Posterior vena cava (tissue), 2 donors: ENCODE results near the gene ZNF688. TPM values are rescaled to one million over a fixed set of nuclear protein-coding genes. Genes with fewer than 3 reads are reported as not detected.
"Not testable (repeated sequence)": the region's sequence is repeated elsewhere in the genome, so short reads cannot be mapped to it uniquely, and the experiment has no call there.

Experiments used
- DNase-seq: peaks from one replicate; pipeline ENCODE4 v3.0.0-alpha.2; 2020; ENCODE audit warnings: low spot score
- intact Hi-C, 2 donors: fragments of 100-400 bp; cut with DNase I; formaldehyde crosslinking; loops; one replicate each; pipeline versions ENCODE4 v1.14.1 to v1.14.2; 2022 to 2023
- long read RNA-seq, 2 donors: library from polyadenylated mRNA; unstranded; transcript quantifications; one replicate each; pipeline ENCODE4 v2.0.0, GENCODE V29; 2020 to 2021
- total RNA-seq, 2 donors: library from RNA; stranded (reverse); fragmentation: NEBNext Ultra II Directional; extraction: Animal tissue kit (Norgen Biotek cat#: 25700); gene quantifications; one replicate each; pipeline ENCODE4 v1.2.1, GENCODE V29; 2021
- donor health status: DM: yes; HTN: yes; CAD: no.
- donor health status: DM: yes; HTN: yes; CAD: no.

Gene ZNF688
- 10 to 100 TPM in 1 of 2 donors, 1 to 10 TPM in 1; 8.8 to 10.8 TPM for total RNA-seq
- long read RNA-seq, donor 1, partial matches to known transcripts = 0 of 9 reads
- long read RNA-seq, donor 1, other reads (novel, unspliced or antisense) = 5 of 9 reads
- long read RNA-seq, donor 2, partial matches to known transcripts = 0 of 4 reads
- long read RNA-seq, donor 2, other reads (novel, unspliced or antisense) = 1 of 4 reads

GRCh38 chr16:30571445-30572322 is at the start of gene ZNF688:
Gene ZNF688, minus strand, starts transcription at chr16:30571714. Its CDS starts 85 bp downstream, at chr16:30571629.
- intact Hi-C loops = no loop called here
- DNase-seq = peak; percentile 99

DNA sequence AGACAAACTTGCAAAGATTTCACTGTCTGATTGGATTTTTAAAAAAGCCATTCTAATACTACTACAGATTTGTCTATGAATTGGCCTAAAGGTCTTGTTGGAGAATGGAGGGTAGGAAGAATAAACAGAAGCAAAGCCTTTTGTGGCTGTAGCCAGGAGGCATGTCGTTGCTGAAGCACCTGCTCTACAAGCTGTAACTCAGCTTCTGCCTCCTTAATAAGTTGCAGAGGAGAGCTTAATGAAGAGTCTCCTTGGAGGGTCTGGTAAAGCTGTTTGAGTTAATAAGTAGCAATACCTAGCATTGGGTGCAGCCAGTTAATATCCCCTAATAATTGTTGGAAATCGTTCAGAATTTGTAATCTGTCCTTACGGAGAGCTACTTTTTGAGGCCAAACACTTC is 48.7 kb upstream of the ZNF688 start:
- intact Hi-C loops = no loop called here
- no peak for DNase-seq

GRCh38 chr16:30619638-30620037 is 48.1 kb upstream of the ZNF688 start:
- DNase-seq = no peak
- intact Hi-C loops = no loop called here

DNA sequence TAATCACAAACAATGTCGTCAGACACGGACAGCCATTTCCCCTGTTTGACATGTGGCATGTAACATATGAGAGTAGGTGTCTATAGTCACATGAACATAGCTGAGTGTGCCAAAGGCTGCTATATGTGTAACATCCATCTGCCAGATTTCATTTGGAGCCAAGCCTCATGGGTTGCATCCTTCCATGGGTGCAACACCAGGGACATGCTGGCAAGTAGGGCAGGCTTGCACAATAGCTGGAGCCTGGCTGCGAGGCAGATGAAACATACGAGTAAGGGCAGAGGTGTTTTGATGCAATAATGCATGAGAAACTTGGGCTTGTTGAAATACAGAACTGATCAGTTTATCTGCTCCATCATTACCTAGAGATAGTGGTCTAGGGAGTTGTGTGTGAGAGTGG is 47.7 kb upstream of the ZNF688 start:
- intact Hi-C loops = no loop called here
- DNase-seq = no peak

DNA sequence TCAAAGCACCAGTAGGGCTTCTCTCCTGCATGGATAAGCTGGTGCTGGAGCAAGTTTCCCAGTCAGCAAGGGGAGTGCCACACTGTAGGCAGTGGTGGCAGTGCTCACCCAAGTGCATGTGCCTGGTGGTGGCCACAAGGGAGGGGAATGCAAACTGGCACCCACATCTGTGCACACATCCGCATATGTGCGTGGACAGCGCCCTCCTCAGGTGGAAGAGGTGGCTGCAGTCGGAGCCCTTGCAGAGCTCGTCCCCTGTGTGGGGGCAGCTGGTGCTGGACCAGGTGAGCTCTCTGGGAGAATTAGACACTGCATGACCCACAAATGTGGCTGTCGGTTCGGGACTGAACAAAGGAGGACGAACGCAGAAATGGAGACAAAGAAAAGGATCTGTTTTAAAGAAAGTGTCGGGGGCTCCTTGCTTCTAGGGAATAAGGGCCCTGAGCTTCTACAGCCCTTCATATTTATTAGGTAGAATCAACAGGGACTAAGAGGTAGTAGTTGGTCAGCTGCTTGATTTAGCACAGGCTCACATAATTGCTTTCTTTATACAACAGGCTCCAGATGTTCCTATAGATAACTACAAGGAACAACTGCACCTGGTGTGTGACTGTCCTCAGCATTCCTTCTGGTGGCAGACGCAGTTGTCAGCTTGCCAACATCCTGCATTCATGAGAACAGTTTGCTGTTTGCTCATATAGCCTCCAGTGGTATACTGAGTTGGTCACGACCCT is 44.0 kb upstream of the ZNF688 start:
- peak; percentile 79 for DNase-seq
- intact Hi-C loops = no loop called here

GRCh38 chr16:30609926-30610839 is 38.7 kb upstream of the ZNF688 start, which contains the start of gene ZNF689:
Gene ZNF689, minus strand, starts transcription at chr16:30610389. Its CDS starts 348 bp downstream, at chr16:30610041.
- DNase-seq = peak; percentile 97
- intact Hi-C loops = no loop called here

DNA sequence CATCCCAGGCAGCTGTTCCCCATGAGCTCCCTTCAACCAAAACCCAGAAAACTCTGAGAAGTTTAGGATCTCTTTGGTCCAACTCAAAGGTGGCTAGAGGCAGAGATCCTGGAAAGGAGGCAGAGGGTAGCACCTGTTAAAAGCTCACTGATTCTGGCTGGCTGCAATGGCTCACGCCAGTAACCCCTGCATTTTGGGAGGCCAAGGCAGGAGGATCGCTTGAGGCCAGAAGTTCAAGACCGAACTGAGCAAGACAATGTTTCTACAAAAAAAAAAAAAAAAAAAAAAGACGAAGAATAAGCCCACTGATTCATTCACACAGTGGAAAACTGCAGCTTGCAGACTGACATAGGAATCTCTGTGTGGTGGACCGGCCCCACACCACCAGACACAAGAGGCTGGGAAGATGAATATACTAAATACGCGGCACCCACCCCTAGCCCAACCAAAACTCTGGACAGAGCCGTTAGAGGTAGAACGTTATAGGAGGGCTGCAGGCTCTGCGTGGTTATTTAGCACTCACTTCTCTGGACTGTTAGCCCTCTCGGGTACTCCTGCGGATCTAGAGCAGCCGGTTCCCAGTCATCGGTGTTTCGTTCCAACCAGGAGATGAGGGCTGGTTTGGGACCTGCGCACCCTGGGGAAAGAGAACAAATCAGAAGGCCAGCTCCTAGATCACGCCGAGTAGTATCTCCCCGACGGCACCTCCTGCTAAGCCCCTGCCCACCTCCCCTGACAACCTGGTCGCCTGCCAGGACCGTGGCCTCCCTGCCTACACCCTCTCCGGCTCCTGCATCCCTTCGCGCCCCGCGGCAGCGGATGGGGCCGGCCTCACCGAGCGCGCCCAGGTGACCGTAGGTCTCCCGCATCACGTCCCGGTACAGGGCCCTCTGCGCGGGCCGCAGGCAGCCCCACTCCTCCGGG is 37.8 kb upstream of the ZNF688 start:
- peak; percentile 90 for DNase-seq
- intact Hi-C loops = no loop called here

DNA sequence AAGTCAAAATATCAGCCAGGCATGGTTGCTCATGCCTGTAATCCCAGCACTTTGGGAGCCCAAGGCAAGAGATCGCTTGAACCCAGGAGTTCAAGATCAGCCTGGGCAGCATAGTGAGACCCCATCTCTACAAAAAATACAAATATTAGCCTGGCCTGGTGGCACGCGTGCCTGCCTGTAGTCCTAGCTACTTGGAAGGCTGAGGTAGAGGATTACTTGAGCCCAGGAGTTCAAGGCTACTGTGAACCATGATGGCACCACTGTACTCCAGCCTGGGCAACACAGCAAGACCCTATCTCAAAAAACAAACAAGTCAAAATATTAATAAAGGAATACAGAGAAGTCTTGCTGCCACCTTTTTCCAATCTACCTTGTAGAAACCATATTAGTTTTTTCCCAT is 34.5 kb upstream of the ZNF688 start:
- DNase-seq = no peak
- intact Hi-C loops = no loop called here

DNA sequence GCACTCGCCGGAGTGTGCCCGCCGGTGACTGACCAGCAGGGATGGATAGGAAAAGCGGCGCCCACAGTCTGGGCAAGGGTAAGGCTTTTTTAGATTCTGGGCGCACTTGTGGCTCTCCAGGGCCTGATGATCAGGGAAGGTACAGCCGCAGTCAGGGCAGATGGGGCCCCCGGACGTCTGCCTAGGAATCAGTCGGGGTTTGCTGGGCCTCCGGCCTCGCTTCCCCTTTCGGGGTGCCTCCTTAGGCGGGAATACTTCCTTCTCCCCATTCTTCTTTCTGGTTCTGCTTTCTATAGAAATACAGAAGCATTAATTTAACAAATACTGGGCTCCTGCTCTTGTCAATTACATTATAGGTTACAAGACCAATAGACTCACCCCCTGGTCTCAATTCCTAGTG is 33.6 kb upstream of the ZNF688 start:
- intact Hi-C loops = no loop called here
- no peak for DNase-seq

DNA sequence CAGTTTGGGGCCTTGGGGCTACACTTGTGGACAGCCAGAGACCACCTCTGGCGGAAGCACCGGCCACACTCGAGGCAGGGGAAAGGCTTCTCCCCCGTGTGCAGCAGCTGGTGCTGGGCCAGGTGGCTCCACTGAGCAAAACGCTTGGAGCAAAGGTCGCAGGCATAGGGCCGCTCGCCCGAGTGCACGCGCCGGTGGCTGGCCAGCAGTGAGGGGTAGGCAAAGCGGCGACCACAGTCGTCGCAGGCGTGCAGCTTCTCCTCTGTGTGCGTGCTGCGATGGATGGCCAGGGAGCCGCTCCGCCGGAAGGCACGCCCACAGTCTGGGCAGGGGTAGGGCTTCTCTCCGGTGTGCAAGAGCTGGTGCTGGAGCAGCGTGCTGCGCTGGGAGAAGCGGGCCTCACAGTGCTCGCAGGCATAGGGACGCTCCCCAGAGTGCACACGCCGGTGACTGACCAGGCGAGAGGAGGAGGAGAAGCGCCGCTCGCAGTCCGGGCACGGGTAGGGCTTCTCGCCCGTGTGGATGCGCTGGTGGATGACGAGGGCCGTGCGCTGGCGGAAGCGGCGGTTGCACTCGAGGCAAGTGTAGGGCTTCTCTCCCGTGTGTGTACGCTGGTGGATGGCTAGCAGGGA is 32.9 kb upstream of the ZNF688 start:
- no peak for DNase-seq
- intact Hi-C loops = no loop called here

GRCh38 chr16:30603945-30604315 is 32.4 kb upstream of the ZNF688 start:
- intact Hi-C loops = no loop called here
- no peak for DNase-seq

DNA sequence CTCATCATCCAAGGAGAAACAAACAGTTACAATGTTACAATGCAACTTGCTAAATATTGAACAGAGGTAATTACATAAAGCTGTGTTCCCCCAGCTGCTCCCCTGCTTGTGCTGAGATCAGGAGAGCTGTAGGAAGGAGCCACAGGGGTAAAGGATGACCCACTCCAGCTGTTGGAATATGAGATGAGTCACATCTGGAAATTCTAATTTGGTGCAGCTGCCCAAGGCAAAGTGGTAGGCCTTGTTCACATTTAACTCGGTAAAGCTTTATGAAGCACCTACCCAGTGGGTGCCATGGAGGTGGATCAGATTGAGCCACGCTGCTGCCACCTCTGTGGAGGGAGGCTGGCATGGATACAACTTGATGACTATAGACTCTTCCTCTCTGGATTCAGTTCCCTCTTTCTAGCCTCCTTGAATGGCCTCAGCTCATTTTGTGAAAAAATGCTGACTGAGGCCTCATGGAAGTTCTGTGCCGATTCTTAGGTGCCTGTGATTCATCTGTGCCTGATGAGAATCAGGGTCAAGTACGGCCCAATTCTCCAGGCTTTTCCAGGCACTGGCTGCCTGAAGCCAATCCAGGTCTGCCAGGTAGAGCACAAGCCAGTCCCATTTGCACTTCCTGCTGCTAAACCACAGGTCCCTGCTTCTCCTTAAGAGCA is 31.2 kb upstream of the ZNF688 start:
- no peak for DNase-seq
- intact Hi-C loops = no loop called here

GRCh38 chr16:30601966-30602365 is 30.5 kb upstream of the ZNF688 start:
- DNase-seq = no peak
- intact Hi-C loops = no loop called here

DNA sequence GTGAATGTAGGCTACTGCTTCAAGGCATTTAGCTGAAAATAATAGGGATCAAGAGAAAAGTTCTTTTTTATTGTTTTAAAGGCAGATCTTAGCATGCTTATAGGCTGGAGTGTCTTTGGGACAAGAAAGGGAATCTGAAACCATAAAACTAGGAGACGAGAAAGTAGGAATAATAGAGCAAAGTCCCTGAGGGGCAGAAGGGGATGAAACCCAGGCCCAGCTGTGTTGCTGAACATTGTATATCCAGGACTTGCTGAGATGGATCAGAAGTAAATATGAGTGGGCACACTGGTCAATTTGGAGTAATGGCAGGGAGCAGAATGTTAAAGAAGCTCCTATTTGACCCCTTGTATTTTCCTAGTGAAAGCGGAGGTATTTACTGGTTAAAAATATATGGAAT is 29.4 kb upstream of the ZNF688 start:
- intact Hi-C loops = no loop called here

DNA sequence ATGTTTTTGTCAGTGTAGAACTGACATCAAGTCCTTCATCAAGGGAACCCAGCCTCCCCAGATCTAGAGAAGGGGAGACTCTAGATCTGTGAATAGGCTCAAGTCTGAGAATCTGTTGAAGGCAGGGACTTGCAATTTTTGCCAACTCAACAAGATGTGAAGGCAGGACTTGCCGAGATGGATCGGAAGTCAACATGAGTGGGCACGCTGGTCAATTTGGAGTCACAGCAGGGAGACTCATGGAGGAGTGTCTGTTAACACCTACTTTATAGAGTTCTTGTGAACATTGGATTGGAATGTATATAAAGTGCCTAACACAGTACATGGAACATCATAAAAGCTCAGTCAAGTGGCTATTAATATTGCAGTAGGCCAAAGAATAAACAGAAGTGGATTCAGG is 28.7 kb upstream of the ZNF688 start:
- intact Hi-C loops = no loop called here
- no peak for DNase-seq

More for the DNA sequence above, 29.4 kb upstream of the ZNF688 start:
- DNase-seq = no peak

DNA sequence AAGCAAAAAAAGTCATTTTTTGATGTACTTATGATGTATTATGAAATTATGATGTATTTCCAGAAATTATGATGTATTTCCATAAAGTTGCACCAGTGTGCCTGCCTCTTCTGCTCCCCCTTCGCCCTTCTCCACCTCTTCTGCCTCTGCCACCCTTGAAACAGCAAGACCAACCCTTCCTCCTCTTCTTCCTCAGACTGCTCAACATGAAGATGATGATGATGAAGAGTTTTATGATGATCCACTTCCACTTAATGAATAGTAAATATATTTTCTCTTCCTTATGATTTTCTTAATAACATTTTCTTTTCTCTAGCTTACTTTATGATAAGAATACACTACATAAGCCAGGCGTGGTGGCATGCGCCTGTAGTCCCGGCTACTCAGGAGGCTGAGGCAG is 21.4 kb upstream of the ZNF688 start:
- intact Hi-C loops = no loop called here
- DNase-seq = no peak

DNA sequence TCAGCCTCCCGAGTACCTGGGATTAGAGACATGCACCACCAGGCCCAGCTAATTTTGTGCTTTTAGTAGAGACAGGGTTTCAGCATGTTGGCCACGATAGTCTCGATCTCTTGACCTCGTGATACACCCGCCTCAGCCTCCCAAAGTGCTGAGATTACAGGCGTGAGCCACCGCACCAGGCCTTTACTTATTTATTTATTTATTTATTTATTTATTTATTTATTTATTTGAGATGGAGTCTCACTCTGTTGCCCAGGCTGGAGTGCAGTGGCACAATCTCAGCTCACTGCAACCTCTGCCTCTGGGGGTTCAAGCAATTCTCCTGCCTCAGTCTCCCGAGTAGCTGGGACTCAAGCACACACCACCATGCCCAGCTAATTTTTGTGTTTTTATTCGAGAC is 19.4 kb upstream of the ZNF688 start:
- intact Hi-C loops, DNase-seq: not testable (repeated sequence)
